Liver (tissue), 9 donors: ENCODE measurements around the gene ADAMTS6. TPM values are rescaled to one million over a fixed set of nuclear protein-coding genes. Genes with fewer than 3 reads are reported as not detected.

Experiments
- DNase-seq: peaks from one replicate; pipeline ENCODE4 v3.0.0-alpha.2; 2017; ENCODE audit warnings: low spot score
- H3K27ac ChIP-seq, 2 donors: one replicate each; pipeline ENCODE4 v1.7.0; 2013; ENCODE audit warnings: inconsistent platforms in 2 of 2, low read length in 2 of 2, control low read depth in 1 of 2, low read depth in 1 of 2, mild to moderate bottlenecking in 1 of 2
- H3K27me3 ChIP-seq, 4 donors: one replicate each; pipeline versions ENCODE4 v1.6.1 to v1.7.0; 2013; ENCODE audit warnings: low read length in 3 of 4, inconsistent platforms in 1 of 4, mild to moderate bottlenecking in 1 of 4, moderate library complexity in 1 of 4; ENCODE audit not compliant: control insufficient read depth in 4 of 4, insufficient read depth in 4 of 4
- H3K36me3 ChIP-seq, 4 donors: one replicate each; pipeline versions ENCODE4 v1.6.1 to v1.7.0; 2013; ENCODE audit warnings: low read length in 3 of 4, mild to moderate bottlenecking in 3 of 4, low read depth in 1 of 4, moderate library complexity in 1 of 4; ENCODE audit not compliant: control insufficient read depth in 4 of 4, insufficient read depth in 3 of 4
- H3K4me1 ChIP-seq, 4 donors: one replicate each; pipeline versions ENCODE4 v1.6.1 to v1.7.0; 2013; ENCODE audit warnings: low read length in 3 of 4, mild to moderate bottlenecking in 3 of 4, moderate library complexity in 1 of 4; ENCODE audit not compliant: control insufficient read depth in 4 of 4, insufficient read depth in 4 of 4
- H3K4me3 ChIP-seq, 3 donors: one replicate each; pipeline versions ENCODE4 v1.6.1 to v1.7.0; 2013; ENCODE audit warnings: low read length in 3 of 3, control low read depth in 1 of 3, low read depth in 1 of 3, mild to moderate bottlenecking in 1 of 3
- H3K9ac ChIP-seq, 2 donors: one replicate each; pipeline ENCODE4 v1.7.0; 2013; ENCODE audit warnings: low read length in 2 of 2, mild to moderate bottlenecking in 2 of 2, moderate library complexity in 2 of 2, control low read depth in 1 of 2, low read depth in 1 of 2
- H3K9me3 ChIP-seq, 4 donors: one replicate each; pipeline versions ENCODE4 v1.6.1 to v1.7.0; 2013; ENCODE audit warnings: low read length in 3 of 4; ENCODE audit not compliant: control insufficient read depth in 4 of 4
- CTCF ChIP-seq: fragments of 150-350 bp; IDR thresholded peaks from 2 replicates; pipeline ENCODE4 v1.5.1; 2017; ENCODE audit warnings: improper control_type of control experiment, low read depth, low read length; ENCODE audit not compliant: missing input control
- EGR1 ChIP-seq, 2 donors: IDR thresholded peaks; 2 replicates each; pipeline ENCODE4 v1.6.1; 2016 to 2018; ENCODE audit warnings: antibody characterized with exemption in 2 of 2, low read depth in 2 of 2
- FOXA1 ChIP-seq: IDR thresholded peaks from 2 replicates; pipeline ENCODE4 v1.6.1; 2016; ENCODE audit warnings: antibody characterized with exemption
- GABPA ChIP-seq, 2 donors: IDR thresholded peaks in 1 of 2; conservative IDR thresholded peaks in 1 of 2; 2 replicates each; pipeline ENCODE4 v1.6.1; 2016; ENCODE audit warnings: antibody characterized with exemption in 2 of 2, mild to moderate bottlenecking in 1 of 2, moderate library complexity in 1 of 2
- HNF4A ChIP-seq, 2 donors: conservative IDR thresholded peaks; 2 replicates each; pipeline ENCODE4 v1.6.1; 2016; ENCODE audit warnings: antibody characterized with exemption in 2 of 2, mild to moderate bottlenecking in 2 of 2
- MAX ChIP-seq: IDR thresholded peaks from 2 replicates; pipeline ENCODE4 v1.6.1; 2016; ENCODE audit warnings: antibody characterized with exemption
- RAD21 ChIP-seq, 2 donors: IDR thresholded peaks; 2 replicates each; pipeline ENCODE4 v1.6.1; 2016; ENCODE audit warnings: antibody characterized with exemption in 2 of 2, mild to moderate bottlenecking in 2 of 2
- RXRA ChIP-seq, 2 donors: IDR thresholded peaks; 2 replicates each; pipeline ENCODE4 v1.6.1; 2017 to 2018; ENCODE audit warnings: antibody characterized with exemption in 2 of 2, mild to moderate bottlenecking in 1 of 2
- WGBS: extraction: QIAGEN DNeasy Blood & Tissue Kit; methylation state at CpG from one replicate; pipeline ENCODE4 v1.1.7; 2013; 5-methylcytosine and 5-hydroxymethylcytosine counted together
- polyA plus RNA-seq, 2 donors: library from polyadenylated mRNA; stranded (reverse) in 1 of 2; unstranded in 1 of 2; fragments of 200-250 nt in 1 of 2; fragments of >200 nt in 1 of 2; fragmentation: Nextera tagmentation in 1 of 2; extraction: Ambion mirVana in 1 of 2; gene quantifications; one replicate each; pipeline versions ENCODE4 v1.2.1 to v1.2.3, GENCODE V29; 2013 to 2015
- total RNA-seq, 2 donors: library from RNA; depleted of rRNA; stranded (reverse); fragments of >200 nt; gene quantifications; one replicate each; pipeline ENCODE4 v1.2.3, GENCODE V29; 2014
- donor health status: healthy.
- donor health status: healthy.
- donor health status: healthy.
- donor health status: healthy.
- donor health status: healthy.

ADAMTS6 gene
- total and polyA plus RNA-seq, 4 donors: 0.06 to 2.0 (median 0.59) TPM

GRCh38 chr5:65151614-65152013 lies 330.1 kb downstream of the ADAMTS6 start:
- TF ChIP-seq HNF4A (conservative IDR thresholded peaks at IDR 0.05) (peak; percentile 31 to 32), RXRA (IDR thresholded peaks at IDR 0.05) (peak; percentile 29 to 48), MAX (no peak)
- Histone ChIP-seq H3K36me3 (no peaks in the 10 kb centered on the region), H3K9me3 (no peaks in the 10 kb centered on the region), H3K4me3 (no peak overlapping the region), H3K4me1 (peaks cover 0 to 2% (median 0%) of the 10 kb centered on the region in 4 donors), H3K27ac (no peak overlapping the region), H3K9ac (no peak overlapping the region), H3K27me3 (no peaks in the 10 kb centered on the region)
- no peak for DNase-seq
- 36% methylated on average over 5 of the region's 5 CpGs for WGBS

- Histone ChIP-seq H3K36me3 (no peaks in the 10 kb centered on the region), H3K27ac (no peak overlapping the region), H3K4me1 (peaks cover 0 to 2% (median 0%) of the 10 kb centered on the region in 4 donors), H3K9me3 (no peaks in the 10 kb centered on the region), H3K4me3 (no peak overlapping the region), H3K9ac (no peak overlapping the region), H3K27me3 (no peaks in the 10 kb centered on the region)
- no peak for DNase-seq
- WGBS: 82% methylated on average over 6 of the region's 6 CpGs
- no peak for TF ChIP-seq EGR1 (IDR thresholded peaks at IDR 0.05; ENCODE audit: low read depth in 2 of 2)
Observed at GRCh38 chr5:65150599-65151304, 331.0 kb downstream of the ADAMTS6 start.

GRCh38 chr5:65149827-65150226 lies 331.9 kb downstream of the ADAMTS6 start:
- peaks cover 0 to 2% (median 0%) of the 10 kb centered on the region in 4 donors for H3K4me1 ChIP-seq
- no peaks in the 10 kb centered on the region for H3K27me3 ChIP-seq
- 91% methylated on average over 2 of the region's 2 CpGs for WGBS
- DNase-seq: no peak
- no peaks in the 10 kb centered on the region for H3K36me3 ChIP-seq
- TF ChIP-seq GABPA (IDR thresholded peaks at IDR 0.05 in 1 of 2, conservative IDR thresholded peaks at IDR 0.05 in 1 of 2) (no peak), FOXA1 (no peak), MAX (no peak), EGR1 (IDR thresholded peaks at IDR 0.05; ENCODE audit: low read depth in 2 of 2) (no peak), RAD21 (IDR thresholded peaks at IDR 0.05) (no peak), CTCF (no peak)
- no peak overlapping the region for H3K4me3 ChIP-seq
- H3K9me3 ChIP-seq: no peaks in the 10 kb centered on the region
- H3K9ac ChIP-seq: no peak overlapping the region
- H3K27ac ChIP-seq: no peak overlapping the region
